K562 (cell line): ENCODE measurements around the gene KRTAP5-4. TPM values are rescaled to one million over a fixed set of nuclear protein-coding genes. Genes with fewer than 3 reads are reported as not detected.
"Not testable (repeated sequence)": the region's sequence is repeated elsewhere in the genome, so short reads cannot be mapped to it uniquely, and the experiment has no call there.

ENCODE experiments used
- ATAC-seq: fragments of 200-7000 bp; cut with Tn5 transposase; 3 replicates; pipeline ENCODE4 v1.9.1; 2020; ENCODE audit warnings: moderate library complexity
- BruUV-seq: library from RNA; stranded (reverse); fragments of 400-500 nt; replicated peaks from 2 replicates; lab custom pipeline; 2021; lab: Mats Ljungman, UMichigan
- CTCF ChIA-PET: fragments of 300-600 bp; formaldehyde crosslinking; extraction: SDS; loops from one replicate; lab custom pipeline; 2021; ENCODE audit warnings: low intra/inter-chr PET ratio; lab: Yijun Ruan, JAX
- POLR2A ChIA-PET: fragments of 300-600, 350-650 bp; sonication (Branson Sonifier 250); formaldehyde crosslinking; extraction: SDS; loops from one replicate; lab custom pipeline; 2021; ENCODE audit warnings: antibody characterized with exemption, inconsistent platforms; lab: Yijun Ruan, JAX
- DNase-seq, 4 experiments: peaks; one replicate each; pipeline versions ENCODE4 v3.0.0 to v3.0.0-alpha.2; 2011 to 2018; ENCODE audit warnings: low spot score in 3 of 4, mixed read lengths in 3 of 4; ENCODE audit errors: extremely low read depth in 1 of 4
- FAIRE-seq: peaks from 2 replicates; lab custom pipeline; 2011; peaks lifted over from hg19 to GRCh38; lab: Jason Lieb, UNC
- H2AFZ ChIP-seq: 2 replicates; pipeline ENCODE4 v1.6.0; 2011; ENCODE audit warnings: low read depth, low read length, control low read depth, inconsistent platforms
- H3K27ac ChIP-seq: fragments of 200-600 bp; 3 replicates; pipeline ENCODE4 v1.8.0; 2011; ENCODE audit warnings: low read depth, mild to moderate bottlenecking, control low read depth, inconsistent platforms, low read length, moderate library complexity, mixed read lengths; ENCODE audit errors: extremely low read depth
- H3K27me3 ChIP-seq, 2 experiments: fragments of 300-600 bp in 1 of 2; 2 replicates in 1 of 2; 3 replicates in 1 of 2; pipeline versions ENCODE4 v1.6.0 to v1.8.0; 2011; ENCODE audit warnings: inconsistent platforms in 2 of 2, low read length in 2 of 2, mild to moderate bottlenecking in 1 of 2, mixed read lengths in 1 of 2, moderate library complexity in 1 of 2; ENCODE audit not compliant: control insufficient read depth in 2 of 2, insufficient read depth in 2 of 2
- H3K36me3 ChIP-seq: fragments of 300-600 bp; 3 replicates; pipeline ENCODE4 v1.8.0; 2011; ENCODE audit warnings: mild to moderate bottlenecking, low read length, inconsistent platforms; ENCODE audit not compliant: control insufficient read depth, insufficient read depth
- H3K4me1 ChIP-seq, 2 experiments: fragments of 200-600 bp in 1 of 2; replicated peaks in 1 of 2; 2 replicates in 1 of 2; 3 replicates in 1 of 2; pipeline versions ENCODE4 v1.5.1 to v1.8.0; 2011; ENCODE audit warnings: inconsistent platforms in 2 of 2, low read length in 2 of 2, mild to moderate bottlenecking in 1 of 2, mixed read lengths in 1 of 2, moderate library complexity in 1 of 2; ENCODE audit not compliant: control insufficient read depth in 2 of 2, insufficient read depth in 2 of 2
- H3K4me2 ChIP-seq: 2 replicates; pipeline ENCODE4 v1.6.1; 2011; ENCODE audit warnings: low read length, control low read depth, inconsistent platforms, mixed read lengths; ENCODE audit not compliant: insufficient read depth
- H3K4me3 ChIP-seq: fragments of 200-600 bp; sonication (generic), shearing (Covaris generic); 2 replicates; pipeline ENCODE4 v1.5.1; 2016; ENCODE audit warnings: control low read depth, inconsistent platforms
- H3K79me2 ChIP-seq: fragments of 200-600 bp; 3 replicates; pipeline ENCODE4 v1.8.0; 2011; ENCODE audit warnings: low read length, inconsistent platforms; ENCODE audit not compliant: control insufficient read depth, insufficient read depth
- H3K9ac ChIP-seq, 2 experiments: 2 replicates each; pipeline versions ENCODE4 v1.6.0 to v1.6.1; 2011; ENCODE audit warnings: low read depth in 2 of 2, low read length in 2 of 2, control low read depth in 1 of 2, inconsistent platforms in 1 of 2, mild to moderate bottlenecking in 1 of 2, mixed read lengths in 1 of 2; ENCODE audit not compliant: insufficient read depth in 1 of 2
- H3K9me1 ChIP-seq: one replicate; pipeline ENCODE4 v1.6.0; 2011; ENCODE audit warnings: inconsistent platforms, mild to moderate bottlenecking, low read length, moderate library complexity; ENCODE audit not compliant: control insufficient read depth, insufficient read depth
- H3K9me3 ChIP-seq: replicated peaks from 2 replicates; pipeline ENCODE4 v1.5.1; 2011; ENCODE audit warnings: low read depth, low read length, inconsistent platforms; ENCODE audit not compliant: control insufficient read depth, insufficient read depth
- H4K20me1 ChIP-seq: replicated peaks from 2 replicates; pipeline ENCODE4 v1.6.1; 2011; ENCODE audit warnings: low read length, inconsistent platforms, mixed read lengths; ENCODE audit not compliant: control insufficient read depth, insufficient read depth
- RAD21 ChIP-seq, 2 experiments: fragments of 250-450 bp in 1 of 2; fragments of 450-650 bp in 1 of 2; sonication (Bioruptor Pico) in 1 of 2; formaldehyde crosslinking in 1 of 2; IDR thresholded peaks in 1 of 2; conservative IDR thresholded peaks in 1 of 2; 2 replicates each; pipeline versions ENCODE4 v1.4.0 to v1.8.0; 2020 to 2022; ENCODE audit warnings: mild to moderate bottlenecking in 2 of 2, moderate library complexity in 1 of 2
- WGBS: fragments of 100-300 bp; shearing (Covaris generic); methylation state at CpG from one replicate; pipeline ENCODE4 v1.1.6; 2016; ENCODE audit warnings: low coverage, mixed read lengths; ENCODE audit not compliant: insufficient coverage; ENCODE audit errors: missing lambda C conversion rate; 5-methylcytosine and 5-hydroxymethylcytosine counted together
- in situ Hi-C: fragments of 300-500 bp; cut with MboI; formaldehyde crosslinking; loops from 4 replicates; pipeline ENCODE4 v1.15.0; 2018; ENCODE audit warnings: inconsistent platforms, mixed read lengths
- intact Hi-C: fragments of 100-400 bp; cut with micrococcal nuclease; formaldehyde crosslinking; loops from 2 replicates; pipeline ENCODE4 v1.14.2; 2022
- polyA plus RNA-seq, 8 experiments: library from polyadenylated mRNA; depleted of rRNA in 4 of 8; stranded (reverse) in 5 of 8; unstranded in 3 of 8; fragments of >200 nt; fragmentation: Nextera tagmentation in 2 of 8; fragmentation: Illumina TruSeq in 1 of 8; extraction: Ambion mirVana in 2 of 8; extraction: Trizol in 1 of 8; gene quantifications; 2 replicates each; pipeline versions ENCODE4 v1.2.1 to v1.2.3, GENCODE V29; 2011 to 2014; ENCODE audit warnings: inconsistent platforms in 1 of 8, missing spikeins in 1 of 8
- total RNA-seq, 7 experiments: library from RNA; depleted of rRNA in 6 of 7; stranded (reverse); fragments of >200 nt in 6 of 7; fragmentation: Illumina TruSeq in 2 of 7; extraction: Trizol in 2 of 7; gene quantifications; 2 replicates each; pipeline versions ENCODE4 v1.2.1 to v1.2.3, GENCODE V29; 2011 to 2021; ENCODE audit warnings: low replicate concordance in 1 of 7
- TF ChIP-seq, protein P1 (sequence below), 3 experiments: IDR thresholded peaks in 2 of 3; conservative IDR thresholded peaks in 1 of 3; 2 replicates each; pipeline ENCODE4 v1.5.1; 2011 to 2012; ENCODE audit warnings: low read length in 3 of 3, mild to moderate bottlenecking in 3 of 3, control low read depth in 2 of 3, improper control_type of control experiment in 1 of 3, inconsistent platforms in 1 of 3, low read depth in 1 of 3, mixed read lengths in 1 of 3, moderate library complexity in 1 of 3; ENCODE audit not compliant: insufficient read depth in 2 of 3

KRTAP5-4 gene
- total and polyA plus RNA-seq, 9 of the 15 experiments (the other 6 are each of a cell fraction or from before 2014, with no cell fraction given): not detected

DNA sequence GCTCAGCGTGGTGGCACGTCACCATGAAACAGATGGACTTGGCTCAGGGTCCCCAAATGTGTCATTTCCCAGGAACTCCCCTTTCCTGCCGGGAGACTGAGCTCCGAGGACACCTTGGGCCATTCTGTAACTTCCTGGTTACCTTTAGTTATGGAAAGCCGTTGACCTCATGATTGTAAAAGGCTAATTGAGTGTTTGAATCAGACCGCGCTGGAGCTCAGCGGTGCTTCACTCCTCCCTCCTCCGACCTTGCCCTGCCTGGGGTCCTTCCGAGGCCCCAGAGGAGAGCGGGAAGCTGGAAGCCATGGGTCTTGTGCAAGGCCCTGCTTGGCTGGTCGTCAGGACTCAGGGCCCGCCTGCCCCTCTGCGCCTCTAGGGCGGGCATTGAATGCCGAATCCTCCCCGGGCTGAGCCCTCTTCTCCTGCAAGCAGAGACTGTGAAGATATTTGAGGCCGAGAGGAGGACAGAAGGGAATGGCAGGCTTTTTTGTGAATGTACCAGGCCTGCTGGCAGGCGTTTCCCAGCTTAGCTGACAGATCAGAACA is 25.3 kb downstream of the KRTAP5-4 start:
- H3K27me3 ChIP-seq: peaks cover 13 to 25% of the 10 kb centered on the region in 2 experiments; a peak in 3 of 5 replicates
- H3K79me2 ChIP-seq, H3K27ac ChIP-seq, H2AFZ ChIP-seq, in situ Hi-C loops, H3K36me3 ChIP-seq, CTCF ChIA-PET, POLR2A ChIA-PET, H3K4me2 ChIP-seq, ATAC-seq, FAIRE-seq, H3K4me1 ChIP-seq, H3K4me3 ChIP-seq, DNase-seq, H4K20me1 ChIP-seq, BruUV-seq, H3K9me3 ChIP-seq, intact Hi-C loops, H3K9ac ChIP-seq, H3K9me1 ChIP-seq: not testable (repeated sequence)
- WGBS: 3% methylated on average over 13 of the region's 19 CpGs

- H2AFZ ChIP-seq, H3K27ac ChIP-seq, DNase-seq: not testable (repeated sequence)
- 0 out of 4 replicates have a peak, but pooled peaks of 1 of the 2 experiments have one; percentile 1 for TF ChIP-seq RAD21 (CRISPR knock-in tag; conservative IDR thresholded peaks at IDR 0.05 in 1 of 2, IDR thresholded peaks at IDR 0.05 in 1 of 2)
- TF ChIP-seq, protein P1, sequence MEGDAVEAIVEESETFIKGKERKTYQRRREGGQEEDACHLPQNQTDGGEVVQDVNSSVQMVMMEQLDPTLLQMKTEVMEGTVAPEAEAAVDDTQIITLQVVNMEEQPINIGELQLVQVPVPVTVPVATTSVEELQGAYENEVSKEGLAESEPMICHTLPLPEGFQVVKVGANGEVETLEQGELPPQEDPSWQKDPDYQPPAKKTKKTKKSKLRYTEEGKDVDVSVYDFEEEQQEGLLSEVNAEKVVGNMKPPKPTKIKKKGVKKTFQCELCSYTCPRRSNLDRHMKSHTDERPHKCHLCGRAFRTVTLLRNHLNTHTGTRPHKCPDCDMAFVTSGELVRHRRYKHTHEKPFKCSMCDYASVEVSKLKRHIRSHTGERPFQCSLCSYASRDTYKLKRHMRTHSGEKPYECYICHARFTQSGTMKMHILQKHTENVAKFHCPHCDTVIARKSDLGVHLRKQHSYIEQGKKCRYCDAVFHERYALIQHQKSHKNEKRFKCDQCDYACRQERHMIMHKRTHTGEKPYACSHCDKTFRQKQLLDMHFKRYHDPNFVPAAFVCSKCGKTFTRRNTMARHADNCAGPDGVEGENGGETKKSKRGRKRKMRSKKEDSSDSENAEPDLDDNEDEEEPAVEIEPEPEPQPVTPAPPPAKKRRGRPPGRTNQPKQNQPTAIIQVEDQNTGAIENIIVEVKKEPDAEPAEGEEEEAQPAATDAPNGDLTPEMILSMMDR (IDR thresholded peaks at IDR 0.05 in 2 of 3, conservative IDR thresholded peaks at IDR 0.05 in 1 of 3; ENCODE audit: insufficient read depth in 2 of 3, low read depth in 1 of 3, low read length in 3 of 3): peak in 1 of 3 experiments; percentile 15; a peak in 1 of 6 replicates
- TF ChIP-seq, all 486 proteins: peak for 2; not testable (repeated sequence) for 484
- BruUV-seq, H3K4me2 ChIP-seq, in situ Hi-C loops, H3K79me2 ChIP-seq, H3K9me3 ChIP-seq, H3K9ac ChIP-seq, H3K4me1 ChIP-seq, H3K4me3 ChIP-seq, intact Hi-C loops, H4K20me1 ChIP-seq, H3K9me1 ChIP-seq, H3K36me3 ChIP-seq, POLR2A ChIA-PET: not testable (repeated sequence)
- FAIRE-seq (peak; percentile 68), ATAC-seq (peak; percentile 51; the same call in 2 of the 3 replicates)
- 4% methylated on average over 11 of the region's 11 CpGs for WGBS
- CTCF ChIA-PET: interaction anchor here (1.3 kb wide), 1 partner anchor 33 kb away, joined by 8 read pairs; the partner anchor contains the start of gene KRTAP5-5
- H3K27me3 ChIP-seq: peaks cover 13 to 25% of the 10 kb centered on the region in 2 experiments; a peak in 3 of 5 replicates
Measured at GRCh38 chr11:1595994-1596575, 25.9 kb downstream of the KRTAP5-4 start.
